Mesenteric fat pad (tissue), 1 donor: ENCODE data around the gene LRIT1. TPM values are rescaled to one million over a fixed set of nuclear protein-coding genes. Genes with fewer than 3 reads are reported as not detected.

ENCODE experiments used
- DNase-seq: peaks from one replicate; pipeline ENCODE4 v3.0.0-alpha.2; 2020; ENCODE audit warnings: low spot score
- total RNA-seq: library from RNA; stranded (reverse); fragmentation: NEBNext Ultra II Directional; extraction: Animal tissue kit (Norgen Biotek cat#: 25700); gene quantifications from one replicate; pipeline ENCODE4 v1.2.1, GENCODE V29; 2021
- donor health status: DM: yes; HTN: yes; CAD: no.

LRIT1 gene
- total RNA-seq, 1 donor from 2014 or later, result not detected

DNA sequence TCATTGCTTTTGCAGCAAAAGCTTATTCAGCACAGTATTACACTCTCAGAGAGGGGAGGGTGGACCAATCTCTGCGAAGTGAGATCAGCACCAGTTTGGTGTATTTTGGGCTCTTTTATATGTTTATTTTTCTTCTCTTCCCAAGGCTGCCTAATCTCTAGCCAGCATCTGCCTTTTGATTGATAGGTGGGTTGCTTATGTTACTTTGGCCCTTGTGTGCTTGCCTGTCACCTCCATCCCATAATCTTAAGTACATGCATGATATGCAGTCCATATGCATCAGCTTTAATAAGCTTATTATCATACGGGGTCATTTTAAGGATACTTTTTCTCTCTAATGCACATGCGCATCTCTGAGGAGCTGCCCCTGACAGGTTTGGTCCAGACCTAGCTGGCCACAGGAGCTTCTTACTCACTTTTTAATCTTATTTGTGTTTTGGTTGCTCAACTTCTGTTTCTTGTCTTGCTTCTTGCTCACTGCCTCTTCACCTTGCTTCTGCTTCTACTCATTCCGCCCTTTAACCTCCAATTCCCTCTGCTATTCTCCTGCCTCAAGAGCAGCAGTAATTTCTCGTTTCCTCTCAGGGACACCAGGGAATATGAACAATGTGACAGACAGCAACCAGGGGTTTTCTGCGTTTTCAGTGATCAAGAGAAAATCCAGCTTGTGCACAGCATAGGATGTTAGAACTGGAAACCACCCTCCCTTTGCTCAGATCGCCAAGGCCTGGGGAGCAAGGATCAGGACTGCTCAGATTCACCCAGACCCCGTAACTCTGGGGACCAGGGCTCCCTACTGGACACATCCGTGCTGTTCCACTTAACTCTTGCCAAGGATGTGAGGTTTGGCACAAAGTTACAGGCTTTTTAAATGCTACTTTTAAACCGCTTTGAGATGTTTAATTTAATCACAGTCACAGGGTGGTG is 13.5 kb upstream of the LRIT1 start:
- no peak for DNase-seq

GRCh38 chr10:84248794-84249193 is 7.4 kb upstream of the LRIT1 start:
- DNase-seq, result no peak

GRCh38 chr10:84247496-84247895 is 6.2 kb upstream of the LRIT1 start:
- no peak for DNase-seq

- no peak for DNase-seq
These were observed 3.4 kb upstream of the LRIT1 start, which contains the start of gene RGR for GRCh38 chr10:84244651-84245270. Gene RGR (plus strand): TSS chr10:84245053. CDS start chr10:84245091, 38 bp downstream.

DNA sequence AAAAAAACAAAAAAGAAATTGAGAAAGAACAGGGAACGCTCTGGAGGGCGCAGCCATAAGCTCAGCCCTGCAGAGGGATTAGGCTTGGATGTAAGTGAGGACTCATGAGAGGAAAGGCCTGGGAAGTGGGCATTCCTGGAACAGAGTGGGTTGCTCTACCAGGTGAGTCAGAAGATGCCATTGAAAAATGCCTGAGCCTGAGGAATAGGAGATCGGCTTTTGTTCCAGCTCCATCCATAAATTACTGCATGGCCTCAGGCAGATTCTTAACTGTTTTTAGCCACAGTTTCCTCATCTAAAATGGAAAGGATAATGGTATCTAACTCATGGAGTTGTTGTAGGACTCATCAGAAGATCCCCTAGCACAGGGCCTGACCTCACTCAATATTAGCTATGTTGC is 2.4 kb upstream of the LRIT1 start:
- no peak for DNase-seq

DNA sequence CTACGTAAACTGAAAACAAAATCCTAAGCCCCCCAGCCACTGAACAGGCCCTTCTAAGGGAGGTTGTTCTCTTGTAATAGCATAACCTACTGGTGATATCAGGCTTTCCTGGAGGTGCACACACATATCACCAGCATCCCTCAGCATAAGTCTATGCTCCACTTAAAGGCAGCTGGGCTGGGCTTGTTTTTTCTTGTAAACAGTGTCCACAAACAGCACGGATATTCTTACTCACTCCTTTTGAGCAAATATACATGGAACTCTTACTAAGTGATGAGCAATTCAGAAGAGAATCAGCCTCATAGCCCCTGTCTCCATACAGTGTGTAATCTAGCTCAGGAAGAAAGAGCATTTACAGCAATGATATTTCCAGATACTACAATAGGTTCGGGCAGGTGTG is 2.4 kb downstream of the LRIT1 start:
- no peak for DNase-seq

- no peak for DNase-seq
These were observed 3.9 kb downstream of the LRIT1 start for GRCh38 chr10:84237199-84238051.

- no peak for DNase-seq
These were observed 4.5 kb downstream of the LRIT1 start for GRCh38 chr10:84236807-84237198.

GRCh38 chr10:84235096-84235495 is 6.2 kb downstream of the LRIT1 start:
- DNase-seq, result no peak

GRCh38 chr10:84234479-84234878 is 6.9 kb downstream of the LRIT1 start:
- DNase-seq, result no peak

DNA sequence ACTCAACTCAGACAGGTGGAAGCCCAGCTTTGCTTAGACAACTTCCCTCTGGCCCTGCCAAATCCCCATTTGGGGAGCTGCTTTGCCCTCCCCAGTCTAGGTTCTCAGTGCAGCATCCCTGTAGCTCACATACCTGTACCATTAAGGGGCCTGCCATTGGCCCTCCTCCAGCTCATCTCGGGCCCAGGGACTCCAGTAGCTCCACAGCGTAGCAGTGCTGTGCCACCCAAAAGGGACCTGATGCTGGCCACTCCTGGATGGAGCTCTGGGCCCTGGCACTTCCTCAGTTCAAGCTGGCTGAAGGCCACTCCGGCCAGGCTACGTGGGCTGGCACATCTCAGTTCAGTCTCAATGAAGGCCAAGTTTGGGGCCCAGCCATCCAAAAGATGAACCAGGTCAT is 7.4 kb downstream of the LRIT1 start:
- no peak for DNase-seq

- DNase-seq, result no peak
These were observed 9.0 kb downstream of the LRIT1 start for GRCh38 chr10:84232376-84232775.

- no peak for DNase-seq
These were observed 11.0 kb downstream of the LRIT1 start for GRCh38 chr10:84230359-84230758.

DNA sequence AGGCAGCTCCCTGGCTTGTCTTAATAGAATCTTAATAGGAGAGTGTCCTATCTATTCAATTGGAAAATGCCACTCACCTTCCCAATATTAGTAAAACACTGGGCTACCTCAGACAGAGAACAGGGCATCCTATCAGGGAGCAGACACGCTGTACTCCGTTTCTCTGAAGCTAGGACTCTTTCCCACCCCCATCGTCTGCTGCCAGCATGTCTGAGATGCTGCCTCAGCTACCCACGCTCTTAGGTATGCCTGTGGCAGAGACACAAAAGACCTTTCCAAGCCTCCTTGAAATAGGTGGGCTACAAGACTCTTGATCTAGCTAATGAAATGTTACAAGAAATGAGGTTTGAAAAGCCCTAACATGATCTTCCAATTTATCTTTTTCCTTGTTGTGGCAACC is 13.5 kb downstream of the LRIT1 start:
- DNase-seq, result no peak

DNA sequence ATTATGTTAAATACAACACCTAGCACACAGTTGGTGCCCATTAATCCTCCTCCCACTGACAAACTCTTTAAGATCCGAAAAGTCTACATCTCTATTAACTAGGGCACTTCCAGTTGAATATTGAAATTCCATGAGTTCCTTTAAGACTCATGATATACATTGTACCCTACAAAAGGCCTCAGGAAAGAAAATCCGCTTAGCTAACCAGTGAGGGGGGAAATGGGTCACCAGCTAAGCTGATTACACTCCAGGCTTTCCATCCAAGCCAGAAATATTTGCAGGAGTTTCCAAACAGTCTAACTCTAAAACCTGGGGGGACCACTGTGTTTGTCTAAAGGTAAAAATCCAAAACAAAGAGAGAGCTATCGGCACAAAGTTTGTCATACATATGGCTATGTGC is 14.7 kb downstream of the LRIT1 start:
- no peak for DNase-seq

GRCh38 chr10:84225427-84226173 is 15.7 kb downstream of the LRIT1 start, which contains the start of gene LRIT2:
Gene LRIT2 (minus strand): TSS chr10:84225544. CDS start chr10:84225520, 24 bp downstream.
- DNase-seq, result no peak

GRCh38 chr10:84224411-84225028 is 16.8 kb downstream of the LRIT1 start:
- no peak for DNase-seq

DNA sequence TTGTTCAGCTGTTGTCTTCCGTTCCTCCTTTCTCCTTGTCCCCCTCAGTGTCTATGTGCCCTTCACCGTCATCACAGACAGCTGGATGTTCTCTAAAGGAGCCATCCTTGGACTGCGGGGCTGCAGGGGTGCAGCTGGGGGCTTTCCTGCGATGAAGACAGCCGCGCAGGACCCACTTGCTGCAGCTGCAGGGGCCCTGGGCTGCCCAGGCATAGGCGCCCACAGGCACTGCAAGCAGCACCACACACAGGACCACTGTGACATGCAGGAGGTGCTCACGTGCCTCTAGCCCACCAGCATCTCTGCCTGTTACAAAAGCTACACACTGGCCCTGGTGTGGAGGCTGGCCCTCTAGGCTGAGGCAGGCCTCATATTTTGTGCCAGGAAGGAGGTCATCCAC is 19.4 kb downstream of the LRIT1 start:
- DNase-seq, result no peak

- no peak for DNase-seq
These were observed 23.6 kb downstream of the LRIT1 start for GRCh38 chr10:84217746-84218145.

GRCh38 chr10:84216834-84217233 is 24.5 kb downstream of the LRIT1 start:
- DNase-seq, result no peak
